HepG2 (cell line): ENCODE measurements around the gene RUNX3. TPM values are rescaled to one million over a fixed set of nuclear protein-coding genes. Genes with fewer than 3 reads are reported as not detected.

Source experiments
- ARHGAP35 ChIP-seq: sonication (generic); formaldehyde crosslinking; IDR thresholded peaks from 2 replicates; pipeline ENCODE4 v1.9.0; 2022; ENCODE audit warnings: mild to moderate bottlenecking, inconsistent platforms, moderate library complexity, missing genetic modification reagents, borderline replicate concordance
- CCDC6 ChIP-seq: sonication (generic); formaldehyde crosslinking; IDR thresholded peaks from 2 replicates; pipeline ENCODE4 v1.8.1; 2022; ENCODE audit warnings: mild to moderate bottlenecking, missing genetic modification reagents, moderate library complexity
- CREBL2 ChIP-seq: sonication (generic); formaldehyde crosslinking; IDR thresholded peaks from 2 replicates; pipeline ENCODE4 v1.8.1; 2023; ENCODE audit warnings: missing genetic modification reagents, mild to moderate bottlenecking, borderline replicate concordance
- GTF2F1 ChIP-seq: fragments of 150-350 bp; IDR thresholded peaks from 2 replicates; pipeline ENCODE4 v1.6.1; 2014; ENCODE audit warnings: low read length
- GTF3A ChIP-seq: sonication (generic); formaldehyde crosslinking; conservative IDR thresholded peaks from 2 replicates; pipeline ENCODE4 v1.4.0; 2020; ENCODE audit warnings: mild to moderate bottlenecking, missing genetic modification reagents
- IKZF5 ChIP-seq: IDR thresholded peaks from 2 replicates; pipeline ENCODE4 v1.6.1; 2018; ENCODE audit warnings: missing genetic modification reagents, mild to moderate bottlenecking, missing compliant biosample characterization
- JDP2 ChIP-seq: sonication (generic); formaldehyde crosslinking; IDR thresholded peaks from 2 replicates; pipeline ENCODE4 v1.8.1; 2022; ENCODE audit warnings: missing genetic modification reagents, borderline replicate concordance
- NFKBIZ ChIP-seq: IDR thresholded peaks from 2 replicates; pipeline ENCODE4 v1.6.1; 2018; ENCODE audit warnings: missing genetic modification reagents, missing compliant biosample characterization
- NR2F1 ChIP-seq, 2 experiments: fragments of 450-650 bp in 1 of 2; formaldehyde crosslinking in 1 of 2; IDR thresholded peaks; 2 replicates each; pipeline versions ENCODE4 v1.5.0 to v1.6.1; 2016 to 2020; ENCODE audit warnings: mild to moderate bottlenecking in 1 of 2, missing compliant biosample characterization in 1 of 2, missing genetic modification reagents in 1 of 2, moderate library complexity in 1 of 2
- POLR2A ChIP-seq, 2 experiments: IDR thresholded peaks; 2 replicates each; pipeline ENCODE4 v1.6.1; 2011; ENCODE audit warnings: low read depth in 2 of 2, low read length in 2 of 2, mild to moderate bottlenecking in 1 of 2, moderate library complexity in 1 of 2; ENCODE audit not compliant: insufficient read depth in 1 of 2
- PTBP1 ChIP-seq: fragments of 200-400 bp; formaldehyde crosslinking; IDR thresholded peaks from 2 replicates; pipeline ENCODE4 v1.6.1; 2018; ENCODE audit warnings: low read length, low read depth; ENCODE audit not compliant: poor library complexity, severe bottlenecking
- REXO4 ChIP-seq: sonication (generic); formaldehyde crosslinking; IDR thresholded peaks from 2 replicates; pipeline ENCODE4 v1.8.0; 2022; ENCODE audit warnings: missing genetic modification reagents, mild to moderate bottlenecking, borderline replicate concordance
- SMARCE1 ChIP-seq: fragments of 450-650 bp; IDR thresholded peaks from 2 replicates; pipeline ENCODE4 v1.6.1; 2017; ENCODE audit warnings: borderline replicate concordance
- TFE3 ChIP-seq: IDR thresholded peaks from 2 replicates; pipeline ENCODE4 v1.6.1; 2016
- ZBTB38 ChIP-seq: sonication (generic); formaldehyde crosslinking; IDR thresholded peaks from 2 replicates; pipeline ENCODE4 v1.5.1; 2020; ENCODE audit warnings: mild to moderate bottlenecking, missing genetic modification reagents
- ZNF430 ChIP-seq: sonication (generic); formaldehyde crosslinking; IDR thresholded peaks from 2 replicates; pipeline ENCODE4 v1.9.0; 2021; ENCODE audit warnings: mild to moderate bottlenecking, missing genetic modification reagents
- polyA plus RNA-seq, 8 experiments: library from polyadenylated mRNA; depleted of rRNA in 3 of 8; stranded (reverse) in 7 of 8; unstranded in 1 of 8; fragments of >200 nt; fragmentation: Illumina TruSeq in 4 of 8; extraction: Trizol in 4 of 8; gene quantifications; 2 replicates each; pipeline versions ENCODE4 v1.2.1 to v1.2.3, GENCODE V29; 2011 to 2016; ENCODE audit warnings: low read depth in 4 of 8, missing spikeins in 1 of 8, mixed read lengths in 1 of 8; ENCODE audit not compliant: insufficient read depth in 1 of 8
- total RNA-seq, 5 experiments: library from RNA; depleted of rRNA; stranded (reverse); fragments of >200 nt; fragmentation: Illumina TruSeq; extraction: Trizol; gene quantifications; 2 replicates each; pipeline ENCODE4 v1.2.3, GENCODE V29; 2016; ENCODE audit warnings: low read depth in 1 of 5
- TF ChIP-seq, protein P1 (sequence below): sonication (generic); formaldehyde crosslinking; IDR thresholded peaks from 2 replicates; pipeline ENCODE4 v1.5.0; 2020; ENCODE audit warnings: mild to moderate bottlenecking, missing genetic modification reagents, moderate library complexity
- TF ChIP-seq, protein P2 (sequence below): sonication (generic); formaldehyde crosslinking; IDR thresholded peaks from 2 replicates; pipeline ENCODE4 v1.5.1; 2020; ENCODE audit warnings: mild to moderate bottlenecking, missing genetic modification reagents, borderline replicate concordance
- TF ChIP-seq, protein P3 (sequence below): sonication (generic); formaldehyde crosslinking; IDR thresholded peaks from 2 replicates; pipeline ENCODE4 v1.4.0; 2020; ENCODE audit warnings: missing genetic modification reagents

RUNX3 gene
- total and polyA plus RNA-seq, 2 of the 13 experiments (the other 11 are each of a cell fraction or from before 2014, with no cell fraction given), result 0.04 to 0.22 TPM

GRCh38 chr1:24915816-24916602, 14.1 kb downstream of the RUNX3 start (continued):
- TF ChIP-seq GTF3A (CRISPR knock-in tag), result no peak
- TF ChIP-seq ARHGAP35 (CRISPR knock-in tag), result no peak
- TF ChIP-seq JDP2, result no peak
- TF ChIP-seq, protein P1, sequence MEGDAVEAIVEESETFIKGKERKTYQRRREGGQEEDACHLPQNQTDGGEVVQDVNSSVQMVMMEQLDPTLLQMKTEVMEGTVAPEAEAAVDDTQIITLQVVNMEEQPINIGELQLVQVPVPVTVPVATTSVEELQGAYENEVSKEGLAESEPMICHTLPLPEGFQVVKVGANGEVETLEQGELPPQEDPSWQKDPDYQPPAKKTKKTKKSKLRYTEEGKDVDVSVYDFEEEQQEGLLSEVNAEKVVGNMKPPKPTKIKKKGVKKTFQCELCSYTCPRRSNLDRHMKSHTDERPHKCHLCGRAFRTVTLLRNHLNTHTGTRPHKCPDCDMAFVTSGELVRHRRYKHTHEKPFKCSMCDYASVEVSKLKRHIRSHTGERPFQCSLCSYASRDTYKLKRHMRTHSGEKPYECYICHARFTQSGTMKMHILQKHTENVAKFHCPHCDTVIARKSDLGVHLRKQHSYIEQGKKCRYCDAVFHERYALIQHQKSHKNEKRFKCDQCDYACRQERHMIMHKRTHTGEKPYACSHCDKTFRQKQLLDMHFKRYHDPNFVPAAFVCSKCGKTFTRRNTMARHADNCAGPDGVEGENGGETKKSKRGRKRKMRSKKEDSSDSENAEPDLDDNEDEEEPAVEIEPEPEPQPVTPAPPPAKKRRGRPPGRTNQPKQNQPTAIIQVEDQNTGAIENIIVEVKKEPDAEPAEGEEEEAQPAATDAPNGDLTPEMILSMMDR, result peak; percentile 33
- TF ChIP-seq GTF2F1, result no peak
- no peak for TF ChIP-seq TFE3 (CRISPR knock-in tag)
- peak in 1 of 2 experiments; percentile 28; a peak in 1 of 4 replicates for TF ChIP-seq NR2F1 (CRISPR knock-in tag; IDR thresholded peaks at IDR 0.05)
- TF ChIP-seq NFKBIZ, result no peak
- TF ChIP-seq, protein P2, sequence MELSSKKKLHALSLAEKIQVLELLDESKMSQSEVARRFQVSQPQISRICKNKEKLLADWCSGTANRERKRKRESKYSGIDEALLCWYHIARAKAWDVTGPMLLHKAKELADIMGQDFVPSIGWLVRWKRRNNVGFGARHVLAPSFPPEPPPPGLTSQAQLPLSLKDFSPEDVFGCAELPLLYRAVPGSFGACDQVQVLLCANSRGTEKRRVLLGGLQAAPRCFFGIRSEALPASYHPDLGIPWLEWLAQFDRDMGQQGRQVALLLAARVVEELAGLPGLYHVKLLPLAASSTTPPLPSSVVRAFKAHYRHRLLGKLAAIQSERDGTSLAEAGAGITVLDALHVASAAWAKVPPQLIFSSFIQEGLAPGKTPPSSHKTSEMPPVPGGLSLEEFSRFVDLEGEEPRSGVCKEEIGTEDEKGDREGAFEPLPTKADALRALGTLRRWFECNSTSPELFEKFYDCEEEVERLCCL (CRISPR knock-in tag), result 0 out of 2 replicates have a peak, but pooled peaks have one; percentile 54
- no peak for TF ChIP-seq CREBL2 (CRISPR knock-in tag)
- no peak for TF ChIP-seq SMARCE1
- TF ChIP-seq, protein P3, sequence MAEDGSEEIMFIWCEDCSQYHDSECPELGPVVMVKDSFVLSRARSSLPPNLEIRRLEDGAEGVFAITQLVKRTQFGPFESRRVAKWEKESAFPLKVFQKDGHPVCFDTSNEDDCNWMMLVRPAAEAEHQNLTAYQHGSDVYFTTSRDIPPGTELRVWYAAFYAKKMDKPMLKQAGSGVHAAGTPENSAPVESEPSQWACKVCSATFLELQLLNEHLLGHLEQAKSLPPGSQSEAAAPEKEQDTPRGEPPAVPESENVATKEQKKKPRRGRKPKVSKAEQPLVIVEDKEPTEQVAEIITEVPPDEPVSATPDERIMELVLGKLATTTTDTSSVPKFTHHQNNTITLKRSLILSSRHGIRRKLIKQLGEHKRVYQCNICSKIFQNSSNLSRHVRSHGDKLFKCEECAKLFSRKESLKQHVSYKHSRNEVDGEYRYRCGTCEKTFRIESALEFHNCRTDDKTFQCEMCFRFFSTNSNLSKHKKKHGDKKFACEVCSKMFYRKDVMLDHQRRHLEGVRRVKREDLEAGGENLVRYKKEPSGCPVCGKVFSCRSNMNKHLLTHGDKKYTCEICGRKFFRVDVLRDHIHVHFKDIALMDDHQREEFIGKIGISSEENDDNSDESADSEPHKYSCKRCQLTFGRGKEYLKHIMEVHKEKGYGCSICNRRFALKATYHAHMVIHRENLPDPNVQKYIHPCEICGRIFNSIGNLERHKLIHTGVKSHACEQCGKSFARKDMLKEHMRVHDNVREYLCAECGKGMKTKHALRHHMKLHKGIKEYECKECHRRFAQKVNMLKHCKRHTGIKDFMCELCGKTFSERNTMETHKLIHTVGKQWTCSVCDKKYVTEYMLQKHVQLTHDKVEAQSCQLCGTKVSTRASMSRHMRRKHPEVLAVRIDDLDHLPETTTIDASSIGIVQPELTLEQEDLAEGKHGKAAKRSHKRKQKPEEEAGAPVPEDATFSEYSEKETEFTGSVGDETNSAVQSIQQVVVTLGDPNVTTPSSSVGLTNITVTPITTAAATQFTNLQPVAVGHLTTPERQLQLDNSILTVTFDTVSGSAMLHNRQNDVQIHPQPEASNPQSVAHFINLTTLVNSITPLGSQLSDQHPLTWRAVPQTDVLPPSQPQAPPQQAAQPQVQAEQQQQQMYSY (CRISPR knock-in tag), result no peak
- no peak for TF ChIP-seq CCDC6
- no peak for TF ChIP-seq POLR2A (IDR thresholded peaks at IDR 0.05; ENCODE audit: insufficient read depth in 1 of 2, low read depth in 2 of 2, low read length in 2 of 2)
- TF ChIP-seq PTBP1, result no peak
- TF ChIP-seq ZBTB38, result no peak
- TF ChIP-seq REXO4 (CRISPR knock-in tag), result no peak
- TF ChIP-seq ZNF430, result no peak; the same call in 1 of the 2 replicates
- no peak for TF ChIP-seq IKZF5
